K562 (cell line): ENCODE data around the gene PUS7. TPM values are rescaled to one million over a fixed set of nuclear protein-coding genes. Genes with fewer than 3 reads are reported as not detected.

ENCODE experiments used
- BRD4 ChIP-seq: fragments of 200-600 bp; sonication (generic); IDR thresholded peaks from 2 replicates; pipeline ENCODE4 v1.6.1; 2017; ENCODE audit warnings: inconsistent platforms
- FOXK2 ChIP-seq, 2 experiments: fragments of 450-650 bp; IDR thresholded peaks in 1 of 2; conservative IDR thresholded peaks in 1 of 2; 2 replicates each; pipeline ENCODE4 v1.6.1; 2016; ENCODE audit warnings: low read depth in 2 of 2, mild to moderate bottlenecking in 1 of 2
- HMGN3 ChIP-seq: IDR thresholded peaks from 2 replicates; pipeline ENCODE4 v1.6.1; 2011; ENCODE audit warnings: borderline replicate concordance, low read depth, mild to moderate bottlenecking, mixed read lengths, low read length; ENCODE audit not compliant: insufficient read length; ENCODE audit errors: extremely low read depth
- MLX ChIP-seq, 2 experiments: fragments of 450-650 bp in 1 of 2; sonication (generic) in 1 of 2; formaldehyde crosslinking; conservative IDR thresholded peaks; 2 replicates each; pipeline versions ENCODE4 v1.4.0 to v1.8.1; 2020 to 2022; ENCODE audit warnings: mild to moderate bottlenecking in 1 of 2, missing genetic modification reagents in 1 of 2
- NBN ChIP-seq: fragments of 450-650 bp; IDR thresholded peaks from 2 replicates; pipeline ENCODE4 v1.6.1; 2016; ENCODE audit warnings: low read depth, mild to moderate bottlenecking
- NCOR1 ChIP-seq: fragments of 450-650 bp; IDR thresholded peaks from 2 replicates; pipeline ENCODE4 v1.6.1; 2016; ENCODE audit warnings: mild to moderate bottlenecking, moderate library complexity
- NFIC ChIP-seq: fragments of 450-650 bp; IDR thresholded peaks from 2 replicates; pipeline ENCODE4 v1.6.1; 2017; ENCODE audit warnings: mild to moderate bottlenecking, inconsistent platforms
- NRF1 ChIP-seq, 2 experiments: fragments of 450-650 bp; IDR thresholded peaks in 1 of 2; conservative IDR thresholded peaks in 1 of 2; 2 replicates each; pipeline ENCODE4 v1.6.1; 2014; ENCODE audit warnings: mild to moderate bottlenecking in 2 of 2
- POLR2A ChIP-seq: fragments of 450-650 bp; conservative IDR thresholded peaks from 2 replicates; pipeline ENCODE4 v1.6.1; 2016
- SUPT5H ChIP-seq: fragments of 450-650 bp; IDR thresholded peaks from 2 replicates; pipeline ENCODE4 v1.6.1; 2016
- TCF7 ChIP-seq: sonication (generic); IDR thresholded peaks from 2 replicates; pipeline ENCODE4 v1.6.1; 2016; ENCODE audit warnings: antibody characterized with exemption, borderline replicate concordance
- THAP12 ChIP-seq: fragments of 250-450 bp; sonication (Bioruptor Pico); IDR thresholded peaks from 2 replicates; pipeline ENCODE4 v1.9.0; 2021; ENCODE audit warnings: mild to moderate bottlenecking, inconsistent platforms
- USF1 ChIP-seq: sonication (generic); formaldehyde crosslinking; IDR thresholded peaks from 2 replicates; pipeline ENCODE4 v1.9.0; 2022; ENCODE audit warnings: mild to moderate bottlenecking, missing genetic modification reagents
- ZBTB7A ChIP-seq: IDR thresholded peaks from 2 replicates; pipeline ENCODE4 v1.6.1; 2011; ENCODE audit warnings: low read depth, mild to moderate bottlenecking, low read length, moderate library complexity, borderline replicate concordance; ENCODE audit not compliant: control insufficient read depth
- ZFX ChIP-seq: sonication (generic); formaldehyde crosslinking; IDR thresholded peaks from 2 replicates; pipeline ENCODE4 v1.8.0; 2022; ENCODE audit warnings: mild to moderate bottlenecking, missing genetic modification reagents, moderate library complexity
- ZKSCAN3 ChIP-seq: fragments of 250-450 bp; sonication (Bioruptor Pico); IDR thresholded peaks from 2 replicates; pipeline ENCODE4 v1.4.0; 2020
- polyA plus RNA-seq, 8 experiments: library from polyadenylated mRNA; depleted of rRNA in 4 of 8; stranded (reverse) in 5 of 8; unstranded in 3 of 8; fragments of >200 nt; fragmentation: Nextera tagmentation in 2 of 8; fragmentation: Illumina TruSeq in 1 of 8; extraction: Ambion mirVana in 2 of 8; extraction: Trizol in 1 of 8; gene quantifications; 2 replicates each; pipeline versions ENCODE4 v1.2.1 to v1.2.3, GENCODE V29; 2011 to 2014; ENCODE audit warnings: inconsistent platforms in 1 of 8, missing spikeins in 1 of 8
- total RNA-seq, 7 experiments: library from RNA; depleted of rRNA in 6 of 7; stranded (reverse); fragments of >200 nt in 6 of 7; fragmentation: Illumina TruSeq in 2 of 7; extraction: Trizol in 2 of 7; gene quantifications; 2 replicates each; pipeline versions ENCODE4 v1.2.1 to v1.2.3, GENCODE V29; 2011 to 2021; ENCODE audit warnings: low replicate concordance in 1 of 7
- TF ChIP-seq, protein P1 (sequence below): fragments of 450-650 bp; formaldehyde crosslinking; IDR thresholded peaks from 2 replicates; pipeline ENCODE4 v1.4.0; 2020; ENCODE audit warnings: mild to moderate bottlenecking
- TF ChIP-seq, protein P2 (sequence below): fragments of 450-650 bp; formaldehyde crosslinking; IDR thresholded peaks from 2 replicates; pipeline ENCODE4 v1.4.0; 2022; ENCODE audit warnings: missing genetic modification characterization
- TF ChIP-seq, protein P3 (sequence below): sonication (generic); formaldehyde crosslinking; IDR thresholded peaks from 2 replicates; pipeline ENCODE4 v1.4.0; 2020; ENCODE audit warnings: mild to moderate bottlenecking, missing genetic modification reagents

Gene PUS7
- total and polyA plus RNA-seq, 9 of the 15 experiments (the other 6 are each of a cell fraction or from before 2014, with no cell fraction given): 15.1 to 95.6 (median 63.2) TPM

- TF ChIP-seq MLX (CRISPR knock-in tag; conservative IDR thresholded peaks at IDR 0.05) (peak in 1 of 2 experiments; percentile 89; a peak in 1 of 4 replicates), HMGN3 (peak; percentile 88), ZFX (CRISPR knock-in tag) (peak; percentile 97), BRD4 (peak; percentile 97), ZKSCAN3 (CRISPR knock-in tag) (no peak), POLR2A (peak; percentile 99), ZBTB7A (peak; percentile 16; the same call in 1 of the 2 replicates), NBN (peak; percentile 93), USF1 (CRISPR knock-in tag) (peak; percentile 47; the same call in 1 of the 2 replicates), TCF7 (peak; percentile 84; the same call in 1 of the 2 replicates), THAP12 (CRISPR knock-in tag) (peak; percentile 100), NRF1 (conservative IDR thresholded peaks at IDR 0.05 in 1 of 2, IDR thresholded peaks at IDR 0.05 in 1 of 2) (peak; percentile 59 to 64; a peak in 2 of 4 replicates), FOXK2 (conservative IDR thresholded peaks at IDR 0.05 in 1 of 2, IDR thresholded peaks at IDR 0.05 in 1 of 2; ENCODE audit: low read depth in 2 of 2) (peak in 1 of 2 experiments; percentile 52; a peak in 2 of 4 replicates), NCOR1 (peak; percentile 54; the same call in 1 of the 2 replicates), NFIC (peak; percentile 73), SUPT5H (peak; percentile 100)
- TF ChIP-seq, protein P1, sequence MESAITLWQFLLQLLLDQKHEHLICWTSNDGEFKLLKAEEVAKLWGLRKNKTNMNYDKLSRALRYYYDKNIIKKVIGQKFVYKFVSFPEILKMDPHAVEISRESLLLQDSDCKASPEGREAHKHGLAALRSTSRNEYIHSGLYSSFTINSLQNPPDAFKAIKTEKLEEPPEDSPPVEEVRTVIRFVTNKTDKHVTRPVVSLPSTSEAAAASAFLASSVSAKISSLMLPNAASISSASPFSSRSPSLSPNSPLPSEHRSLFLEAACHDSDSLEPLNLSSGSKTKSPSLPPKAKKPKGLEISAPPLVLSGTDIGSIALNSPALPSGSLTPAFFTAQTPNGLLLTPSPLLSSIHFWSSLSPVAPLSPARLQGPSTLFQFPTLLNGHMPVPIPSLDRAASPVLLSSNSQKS: no peak
- TF ChIP-seq, protein P2, sequence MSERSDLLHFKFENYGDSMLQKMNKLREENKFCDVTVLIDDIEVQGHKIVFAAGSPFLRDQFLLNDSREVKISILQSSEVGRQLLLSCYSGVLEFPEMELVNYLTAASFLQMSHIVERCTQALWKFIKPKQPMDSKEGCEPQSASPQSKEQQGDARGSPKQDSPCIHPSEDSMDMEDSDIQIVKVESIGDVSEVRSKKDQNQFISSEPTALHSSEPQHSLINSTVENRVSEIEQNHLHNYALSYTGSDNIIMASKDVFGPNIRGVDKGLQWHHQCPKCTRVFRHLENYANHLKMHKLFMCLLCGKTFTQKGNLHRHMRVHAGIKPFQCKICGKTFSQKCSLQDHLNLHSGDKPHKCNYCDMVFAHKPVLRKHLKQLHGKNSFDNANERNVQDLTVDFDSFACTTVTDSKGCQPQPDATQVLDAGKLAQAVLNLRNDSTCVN (CRISPR knock-in tag): no peak; the same call in 1 of the 2 replicates
- TF ChIP-seq, protein P3, sequence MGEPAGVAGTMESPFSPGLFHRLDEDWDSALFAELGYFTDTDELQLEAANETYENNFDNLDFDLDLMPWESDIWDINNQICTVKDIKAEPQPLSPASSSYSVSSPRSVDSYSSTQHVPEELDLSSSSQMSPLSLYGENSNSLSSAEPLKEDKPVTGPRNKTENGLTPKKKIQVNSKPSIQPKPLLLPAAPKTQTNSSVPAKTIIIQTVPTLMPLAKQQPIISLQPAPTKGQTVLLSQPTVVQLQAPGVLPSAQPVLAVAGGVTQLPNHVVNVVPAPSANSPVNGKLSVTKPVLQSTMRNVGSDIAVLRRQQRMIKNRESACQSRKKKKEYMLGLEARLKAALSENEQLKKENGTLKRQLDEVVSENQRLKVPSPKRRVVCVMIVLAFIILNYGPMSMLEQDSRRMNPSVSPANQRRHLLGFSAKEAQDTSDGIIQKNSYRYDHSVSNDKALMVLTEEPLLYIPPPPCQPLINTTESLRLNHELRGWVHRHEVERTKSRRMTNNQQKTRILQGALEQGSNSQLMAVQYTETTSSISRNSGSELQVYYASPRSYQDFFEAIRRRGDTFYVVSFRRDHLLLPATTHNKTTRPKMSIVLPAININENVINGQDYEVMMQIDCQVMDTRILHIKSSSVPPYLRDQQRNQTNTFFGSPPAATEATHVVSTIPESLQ (CRISPR knock-in tag): peak; percentile 98
Observed at GRCh38 chr7:105531792-105532671, 10.0 kb upstream of the PUS7 start, which contains the start of gene RINT1 (continued).
